GM19395 (cell line): ENCODE data around the gene TAF15.

Experiments used
- ATAC-seq: cut with Tn5 transposase; IDR thresholded peaks from one replicate; pipeline ENCODE4 v1.9.1; 2021; ENCODE audit warnings: mild to moderate bottlenecking, moderate library complexity; ENCODE audit not compliant: unreplicated experiment

Gene TAF15

DNA sequence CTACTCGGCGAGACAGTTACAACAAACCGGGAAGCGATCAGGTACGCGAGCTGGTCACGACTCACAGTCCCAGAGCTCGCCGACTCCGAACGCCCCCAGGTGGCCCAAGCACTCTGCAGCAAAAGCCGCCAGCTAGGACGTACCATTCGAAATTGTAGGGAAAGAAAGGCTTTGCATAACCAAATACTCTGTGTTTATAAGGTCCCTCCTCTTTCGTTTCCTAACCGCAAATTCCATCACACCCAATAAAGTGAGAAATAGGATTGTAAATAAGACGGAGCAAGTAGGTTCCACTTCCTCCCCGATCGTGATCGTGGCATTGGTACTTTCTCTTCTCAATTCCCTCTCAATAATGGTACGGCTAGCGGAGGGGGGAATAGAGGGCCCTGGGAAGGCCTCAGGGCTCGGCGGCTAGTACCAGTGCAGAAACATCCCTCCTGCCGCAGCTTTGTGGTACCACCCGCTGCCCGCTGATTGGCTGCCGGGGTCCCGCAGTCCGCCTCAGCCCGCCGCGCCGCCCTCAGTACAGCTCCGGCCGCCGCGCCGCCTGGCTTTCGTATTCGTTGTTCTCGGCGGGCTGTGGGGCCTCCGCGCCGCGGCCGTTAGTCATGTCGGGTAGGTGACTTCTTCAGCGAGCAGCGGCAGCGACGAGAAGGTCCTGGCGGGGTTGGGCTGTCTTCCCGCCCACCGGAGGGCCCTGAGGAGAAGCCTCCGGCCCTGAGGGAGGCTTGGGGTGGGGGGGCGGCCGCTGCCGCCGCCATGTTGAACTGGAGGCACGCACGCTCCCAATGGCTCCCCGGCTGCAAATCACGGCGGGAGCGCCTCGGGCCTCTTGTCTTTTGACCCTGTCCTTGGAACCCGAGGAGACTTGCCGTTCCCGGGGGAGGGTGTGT, at the start of gene TAF15:
Gene TAF15, plus strand, starts transcription at position 523 of the 893 bp plus-strand sequence. Its CDS starts 86 bp downstream, at position 609.
- peak; percentile 84 for ATAC-seq

DNA sequence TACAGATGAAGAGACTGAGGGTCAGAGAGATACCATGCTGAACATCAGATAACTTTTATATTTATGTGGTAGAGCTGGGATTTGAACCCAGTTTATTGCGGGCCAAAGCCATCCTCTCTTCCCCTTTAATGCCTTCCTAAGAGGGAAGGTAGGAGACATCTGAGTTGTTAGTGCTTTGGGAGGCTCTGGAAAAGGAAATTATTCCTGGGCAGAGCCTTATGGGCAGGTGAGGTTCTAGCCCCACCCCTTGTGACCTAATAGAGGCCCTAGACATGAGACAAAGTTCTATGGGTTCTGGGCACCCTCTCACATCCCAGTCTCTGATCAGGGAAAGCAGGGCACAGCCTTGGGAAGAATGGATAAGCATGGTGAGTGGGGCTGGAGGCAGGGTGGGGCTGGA, 48.7 kb upstream of the TAF15 start, which contains the start of gene C17orf50:
Gene C17orf50, plus strand, starts transcription at position 301 of the 400 bp plus-strand sequence. Its CDS starts 55 bp downstream, at position 356.
- no peak for ATAC-seq

DNA sequence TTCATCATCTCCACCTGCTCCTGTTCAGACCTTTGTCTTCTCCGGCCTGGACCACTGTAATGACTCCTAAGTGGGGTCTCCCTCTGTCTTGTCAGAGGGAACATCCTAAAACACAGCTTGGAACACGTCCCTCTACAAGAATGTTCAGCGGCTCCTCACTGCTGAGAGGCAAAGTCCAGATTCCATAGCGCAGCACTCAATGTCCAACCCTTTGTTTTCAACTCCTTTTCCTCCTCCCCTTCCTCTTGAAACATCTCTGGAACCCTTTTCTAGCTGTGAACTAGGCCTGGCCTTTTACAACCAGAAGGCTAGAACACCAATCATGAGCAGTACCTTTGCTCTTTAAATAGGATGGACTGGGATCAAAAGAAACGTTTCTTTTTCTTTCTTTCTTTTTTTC, 47.7 kb upstream of the TAF15 start:
- ATAC-seq = no peak

DNA sequence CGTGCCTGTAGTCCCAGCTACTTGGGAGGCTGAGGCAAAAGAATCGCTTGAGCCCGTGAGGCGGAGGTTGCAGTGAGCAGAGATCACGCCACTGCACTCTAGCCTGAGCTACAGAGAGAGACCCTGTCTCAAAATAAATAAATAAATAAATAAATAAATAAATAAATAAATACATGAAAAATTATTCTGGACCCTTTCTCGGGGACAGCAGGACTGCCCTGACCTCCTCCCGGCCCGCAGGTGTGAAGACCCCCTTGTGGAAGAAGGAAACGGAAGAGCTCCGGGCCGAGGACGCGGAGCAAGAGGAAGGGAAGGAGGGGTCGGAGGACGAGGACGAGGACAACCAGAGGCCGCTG, 45.5 kb upstream of the TAF15 start:
- no peak for ATAC-seq

- peak; percentile 79 for ATAC-seq
Observed at GRCh38 chr17:35764123-35764991, 44.9 kb upstream of the TAF15 start.

- no peak for ATAC-seq
Observed at GRCh38 chr17:35765086-35765710, 44.1 kb upstream of the TAF15 start.

DNA sequence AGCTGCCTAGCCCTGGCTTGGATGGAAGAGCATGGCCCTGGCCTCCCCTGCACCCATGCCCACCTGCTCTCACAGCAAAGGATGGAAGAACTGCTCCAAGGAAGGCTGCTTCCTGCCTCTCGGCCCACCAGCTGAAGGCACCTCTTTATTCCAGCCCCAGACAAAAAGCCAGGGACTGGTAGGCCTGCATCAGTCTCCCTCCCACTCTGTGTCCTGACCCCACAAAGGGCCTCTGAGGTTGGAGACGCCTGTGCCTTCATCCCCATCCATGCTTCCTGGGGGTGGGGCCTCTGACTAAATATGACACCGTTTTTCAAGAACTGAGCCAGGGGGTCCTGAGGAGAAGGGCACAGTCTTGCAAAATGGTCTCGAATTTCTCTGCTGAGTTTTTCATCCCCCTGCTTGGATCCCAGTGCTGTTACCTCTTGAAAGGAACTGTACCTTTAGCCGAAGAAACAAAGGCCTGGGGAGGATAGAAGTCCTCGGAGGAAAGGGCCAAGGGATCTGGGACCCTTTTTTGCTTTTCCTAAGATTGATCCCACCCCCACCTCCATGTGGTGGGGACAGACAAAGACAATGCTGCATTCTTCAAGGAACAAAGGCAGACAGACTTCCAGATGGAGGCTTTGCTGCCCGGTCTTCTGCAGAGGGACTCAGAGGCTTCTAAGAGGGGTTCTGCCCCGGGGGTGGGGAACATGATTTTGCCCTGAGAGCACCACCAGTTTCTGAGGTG, 43.4 kb upstream of the TAF15 start:
- no peak for ATAC-seq

DNA sequence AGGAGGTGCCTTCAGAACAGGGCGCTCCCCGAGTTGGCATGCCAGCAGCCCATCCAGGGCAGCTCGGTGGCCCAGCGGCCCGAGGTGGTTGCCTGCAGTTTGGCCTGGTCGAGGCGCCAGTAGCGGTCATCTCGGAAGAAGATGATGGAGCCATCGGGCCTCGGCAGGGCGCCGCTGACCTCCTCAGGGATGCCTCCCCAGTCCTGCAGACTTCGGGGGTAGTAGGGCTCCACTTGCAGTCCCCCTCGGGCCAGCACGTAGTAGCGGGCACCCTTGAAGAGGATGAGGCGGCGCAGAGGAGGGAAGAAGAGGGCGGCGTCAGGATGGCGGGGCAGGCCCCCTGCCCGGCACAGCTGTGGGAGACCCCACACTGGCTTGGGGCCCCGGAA, 42.8 kb upstream of the TAF15 start:
- ATAC-seq = no peak

- ATAC-seq = no peak
Observed at GRCh38 chr17:35766903-35767510, 42.3 kb upstream of the TAF15 start.

DNA sequence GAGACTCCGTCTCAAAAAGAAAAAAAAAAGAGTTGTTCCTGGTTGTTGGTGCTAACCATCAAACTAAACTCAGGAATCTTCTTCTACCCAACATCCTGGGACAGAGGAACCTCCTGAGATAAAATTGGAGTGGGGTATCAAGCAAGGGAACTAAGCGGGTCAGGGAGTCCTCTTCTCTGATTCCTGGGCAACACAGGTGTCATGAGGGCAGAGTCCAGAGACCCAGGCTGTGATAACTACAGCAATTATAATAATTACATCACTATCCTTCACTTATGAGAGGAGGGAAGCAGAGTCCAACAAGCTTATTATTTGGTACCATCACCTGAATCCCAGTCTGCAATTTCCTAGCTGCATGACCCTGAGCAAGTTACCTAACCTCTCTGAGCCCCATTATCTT, 40.5 kb upstream of the TAF15 start:
- ATAC-seq = no peak

DNA sequence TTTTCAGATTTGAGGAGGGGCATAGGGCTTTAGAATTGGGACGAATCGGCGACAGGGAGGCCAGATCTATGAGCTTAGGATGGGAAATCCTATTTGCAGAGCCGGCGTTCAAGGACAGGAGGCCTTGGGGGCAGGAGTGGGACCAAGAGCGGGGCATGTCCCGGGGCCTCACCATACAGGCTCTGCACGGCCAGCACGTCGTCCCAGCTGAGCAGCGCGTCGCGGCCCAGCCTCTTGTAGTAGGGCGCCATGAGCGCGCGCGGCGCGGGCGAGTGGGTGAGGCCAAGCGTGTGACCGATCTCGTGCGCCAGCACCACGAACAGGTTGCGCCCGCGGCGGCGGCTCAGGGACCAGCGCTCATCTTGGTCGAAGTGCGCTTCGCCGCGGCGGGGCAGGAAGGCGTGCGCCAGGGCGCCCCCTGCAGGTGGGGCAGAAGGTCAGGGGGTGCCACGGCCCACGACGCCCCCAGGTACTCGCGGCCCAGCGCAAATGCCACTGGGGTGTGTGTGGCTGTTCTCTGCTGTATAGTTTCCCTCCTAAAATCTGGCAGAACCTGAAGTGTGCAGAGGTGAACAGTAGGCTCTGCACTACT, 39.3 kb upstream of the TAF15 start:
- ATAC-seq = no peak

DNA sequence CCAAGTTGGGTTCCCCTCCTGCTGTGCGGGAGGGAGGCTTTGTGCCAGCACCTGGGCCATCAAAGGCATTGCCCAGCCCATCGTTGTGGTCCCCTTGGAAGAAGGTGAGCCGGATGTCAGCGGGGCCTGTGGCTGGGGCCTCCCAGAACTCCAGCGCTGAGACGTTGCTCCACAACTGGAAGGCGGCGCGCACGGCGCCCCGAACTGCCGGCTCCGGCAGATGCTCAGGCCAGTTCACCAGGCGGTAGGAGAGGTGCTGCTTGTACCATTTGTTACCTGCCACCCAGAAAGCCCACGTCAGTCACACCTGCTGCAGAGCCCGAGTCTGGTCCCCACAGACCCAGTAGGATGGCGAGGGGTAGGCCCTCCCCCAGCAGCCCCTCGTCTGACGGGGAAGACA, 36.2 kb upstream of the TAF15 start:
- ATAC-seq = no peak

GRCh38 chr17:35773679-35774425, 35.4 kb upstream of the TAF15 start:
- no peak for ATAC-seq

GRCh38 chr17:35774499-35774898, 34.8 kb upstream of the TAF15 start:
- ATAC-seq = no peak

- ATAC-seq = no peak
Observed at GRCh38 chr17:35775039-35775438, 34.2 kb upstream of the TAF15 start.

DNA sequence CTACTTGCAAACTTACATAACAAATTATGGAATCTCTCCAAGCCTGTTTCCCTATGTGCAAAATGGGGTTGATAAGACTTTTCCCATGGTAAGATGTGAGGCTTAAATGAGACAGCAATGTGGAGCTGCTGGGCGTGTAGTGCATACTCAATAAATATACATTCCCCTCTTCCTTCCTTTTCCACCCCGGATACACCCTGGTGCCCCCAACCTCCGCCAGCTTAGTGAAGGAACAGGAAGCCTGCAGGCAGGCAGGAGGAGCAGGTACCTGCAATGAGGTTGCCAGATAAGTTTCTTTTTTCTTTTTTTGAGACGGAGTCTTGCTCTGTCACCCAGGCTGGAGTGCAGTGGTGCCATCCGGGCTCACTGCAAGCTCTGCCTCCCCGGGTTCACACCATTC, 33.7 kb upstream of the TAF15 start:
- ATAC-seq = no peak

- no peak for ATAC-seq
Observed at GRCh38 chr17:35778641-35779196, 30.6 kb upstream of the TAF15 start.

DNA sequence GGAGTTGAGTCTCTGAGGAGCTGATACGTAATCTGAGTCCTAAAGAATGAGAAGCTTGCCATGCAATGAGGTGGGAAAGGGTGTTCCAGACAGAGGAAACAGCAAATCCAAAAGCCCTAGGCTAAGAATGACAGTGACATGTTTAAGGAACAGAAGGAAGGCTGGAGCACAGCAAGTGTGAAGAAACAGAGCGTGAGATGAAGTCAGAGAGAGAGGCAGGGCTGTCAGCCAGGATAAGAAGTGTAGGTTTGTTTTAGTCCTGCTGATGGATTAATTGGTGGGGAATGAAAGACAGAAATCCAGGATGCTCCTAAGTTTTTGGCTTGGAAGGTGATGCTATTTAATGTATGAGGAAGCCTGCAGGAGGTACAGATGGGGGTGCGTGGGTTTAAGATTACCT, 28.3 kb upstream of the TAF15 start:
- ATAC-seq = no peak

DNA sequence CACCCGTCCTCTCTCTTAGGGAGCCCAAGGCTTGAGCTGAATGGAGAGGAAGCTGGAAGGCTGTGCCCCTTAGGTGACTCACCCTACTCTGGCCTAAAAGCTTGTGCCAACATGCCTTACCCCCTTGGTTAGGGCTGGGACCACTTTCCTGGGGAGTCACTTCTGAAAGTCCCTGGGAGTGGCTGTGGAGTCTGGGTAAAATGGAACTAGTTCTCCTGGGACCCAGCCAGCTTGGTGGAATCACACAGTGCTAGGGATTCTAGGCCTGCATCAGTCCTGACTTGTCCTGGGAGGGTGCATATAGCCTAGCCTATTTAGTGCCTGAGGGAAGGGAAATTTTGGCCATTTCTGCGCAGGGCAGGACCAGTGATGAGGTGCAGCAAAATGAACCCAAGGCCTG, 24.4 kb upstream of the TAF15 start:
- ATAC-seq = no peak
